Measurements from ENCODE around the gene FLT3. TPM values are rescaled to one million over a fixed set of nuclear protein-coding genes. Genes with fewer than 3 reads are reported as not detected.

Gene FLT3
- total RNA-seq, 2 donors from 2014 or later: 0.12 to 0.26 TPM

Other genes starting within 250 kb of the FLT3 start
- not detected for gene PDX1, start 180.6 kb downstream of the FLT3 start, total RNA-seq
- not detected for gene CDX2, start 131.3 kb downstream of the FLT3 start, total RNA-seq
- not detected for gene URAD, start 111.9 kb downstream of the FLT3 start, total RNA-seq
- gene PAN3, start 38.0 kb upstream of the FLT3 start, total RNA-seq: 10 to 100 TPM; 12.3 to 12.8 TPM

Data from left cardiac atrium (tissue), 2 donors.